Measurements from ENCODE around the gene KRTAP10-1.

DNA sequence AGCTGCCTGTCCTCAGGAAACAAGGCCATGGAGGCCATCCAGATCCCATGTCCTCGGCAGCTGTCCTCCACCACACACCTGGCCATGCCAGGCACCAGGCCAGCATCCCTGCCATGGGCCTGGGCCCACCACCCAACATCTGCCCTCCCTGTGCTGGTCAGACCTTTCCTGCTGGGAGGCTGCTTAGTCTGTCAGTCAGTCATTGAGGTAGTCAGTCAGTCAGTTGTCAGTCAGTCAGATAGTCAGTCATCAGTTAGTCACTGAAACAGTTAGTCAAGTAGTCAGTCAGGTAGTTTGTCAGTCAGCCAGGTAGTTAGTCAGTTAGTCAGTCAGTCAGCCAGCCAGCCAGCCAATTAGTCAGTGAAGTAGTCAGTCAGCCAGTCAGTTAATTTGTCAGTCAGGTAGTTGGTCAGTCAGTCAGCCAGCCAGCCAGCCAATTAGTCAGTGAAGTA lies 17.2 kb downstream of the KRTAP10-1 start:
- TF ChIP-seq CTCF (conservative IDR thresholded peaks at IDR 0.05; ENCODE audit: low read length) (no peak), EZH2phosphoT487 (IDR thresholded peaks at IDR 0.05; ENCODE audit: borderline replicate concordance, low read depth, low read length) (no peak)

All from OCI-LY7 (cell line).